ENCODE measurements around the gene FKBP6.

GRCh38 chr7:73359746-73360375 lies 31.9 kb downstream of the FKBP6 start:
- no peak for TF ChIP-seq CTCF (IDR thresholded peaks at IDR 0.05)
- no peak for TF ChIP-seq POLR2A (IDR thresholded peaks at IDR 0.05)
